PC-9 (cell line): ENCODE results near the gene THBS1.

ENCODE experiments used
- EZH2 ChIP-seq: fragments of 200-600 bp; sonication (generic); IDR thresholded peaks from 2 replicates; pipeline ENCODE4 v1.8.0; 2017; ENCODE audit warnings: antibody characterized with exemption, low read depth
- TF ChIP-seq, protein P1 (sequence below): fragments of 200-600 bp; sonication (generic); conservative IDR thresholded peaks from 2 replicates; pipeline ENCODE4 v1.6.1; 2017; ENCODE audit warnings: mixed run types, antibody characterized with exemption, mild to moderate bottlenecking, moderate library complexity

- TF ChIP-seq, protein P1, sequence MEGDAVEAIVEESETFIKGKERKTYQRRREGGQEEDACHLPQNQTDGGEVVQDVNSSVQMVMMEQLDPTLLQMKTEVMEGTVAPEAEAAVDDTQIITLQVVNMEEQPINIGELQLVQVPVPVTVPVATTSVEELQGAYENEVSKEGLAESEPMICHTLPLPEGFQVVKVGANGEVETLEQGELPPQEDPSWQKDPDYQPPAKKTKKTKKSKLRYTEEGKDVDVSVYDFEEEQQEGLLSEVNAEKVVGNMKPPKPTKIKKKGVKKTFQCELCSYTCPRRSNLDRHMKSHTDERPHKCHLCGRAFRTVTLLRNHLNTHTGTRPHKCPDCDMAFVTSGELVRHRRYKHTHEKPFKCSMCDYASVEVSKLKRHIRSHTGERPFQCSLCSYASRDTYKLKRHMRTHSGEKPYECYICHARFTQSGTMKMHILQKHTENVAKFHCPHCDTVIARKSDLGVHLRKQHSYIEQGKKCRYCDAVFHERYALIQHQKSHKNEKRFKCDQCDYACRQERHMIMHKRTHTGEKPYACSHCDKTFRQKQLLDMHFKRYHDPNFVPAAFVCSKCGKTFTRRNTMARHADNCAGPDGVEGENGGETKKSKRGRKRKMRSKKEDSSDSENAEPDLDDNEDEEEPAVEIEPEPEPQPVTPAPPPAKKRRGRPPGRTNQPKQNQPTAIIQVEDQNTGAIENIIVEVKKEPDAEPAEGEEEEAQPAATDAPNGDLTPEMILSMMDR, result no peak
- no peak for TF ChIP-seq EZH2
Measured at GRCh38 chr15:39594446-39595337, 13.8 kb downstream of the THBS1 start.
